IMR-90 (cell line): ENCODE data around the gene CFAP92. TPM values are rescaled to one million over a fixed set of nuclear protein-coding genes. Genes with fewer than 3 reads are reported as not detected.

ENCODE experiments used
- ATAC-seq: fragments of 200-7000 bp; cut with Tn5 transposase; 2 replicates; pipeline ENCODE4 v1.9.1; 2020; ENCODE audit warnings: low read depth, mild to moderate bottlenecking, moderate library complexity
- BruUV-seq: library from RNA; stranded (reverse); fragments of 400-500 nt; replicated peaks from 2 replicates; lab custom pipeline; 2021; lab: Mats Ljungman, UMichigan
- CTCF ChIA-PET: fragments of 300-600 bp; formaldehyde crosslinking; extraction: SDS; loops from one replicate; lab custom pipeline; 2021; ENCODE audit warnings: antibody characterized with exemption; lab: Yijun Ruan, JAX
- POLR2A ChIA-PET: fragments of 300-600 bp; sonication (Branson Sonifier 250); formaldehyde crosslinking; loops from one replicate; lab custom pipeline; 2022; ENCODE audit warnings: antibody characterized with exemption; ENCODE audit not compliant: unreplicated experiment; lab: Charles Lee
- DNase-seq: peaks from one replicate; pipeline ENCODE4 v3.0.0; 2013
- H2AFZ ChIP-seq: replicated peaks from 2 replicates; pipeline ENCODE3; 2013; ENCODE audit warnings: low read length, mild to moderate bottlenecking; ENCODE audit not compliant: poor library complexity
- H2AK5ac ChIP-seq: 2 replicates; pipeline ENCODE4 v1.6.1; 2013; ENCODE audit warnings: low read depth, low read length, inconsistent platforms
- H2AK9ac ChIP-seq: replicated peaks from 2 replicates; pipeline ENCODE3; 2013; ENCODE audit warnings: mild to moderate bottlenecking, low read depth, low read length, moderate library complexity; ENCODE audit not compliant: poor library complexity
- H2BK120ac ChIP-seq: 2 replicates; pipeline ENCODE4 v1.6.1; 2013; ENCODE audit warnings: low read depth, low read length, inconsistent platforms
- H2BK15ac ChIP-seq: 3 replicates; pipeline ENCODE4 v1.6.1; 2013; ENCODE audit warnings: low read depth, low read length, inconsistent platforms
- H2BK20ac ChIP-seq: 2 replicates; pipeline ENCODE4 v1.6.1; 2013; ENCODE audit warnings: low read depth, mild to moderate bottlenecking, inconsistent platforms, low read length, moderate library complexity
- H2BK5ac ChIP-seq: 2 replicates; pipeline ENCODE4 v1.6.1; 2013; ENCODE audit warnings: mild to moderate bottlenecking, low read depth, low read length, inconsistent platforms; ENCODE audit not compliant: poor library complexity, severe bottlenecking
- H3K14ac ChIP-seq: replicated peaks from 2 replicates; pipeline ENCODE4 v1.6.1; 2013; ENCODE audit warnings: low read depth, low read length, inconsistent platforms
- H3K18ac ChIP-seq: 2 replicates; pipeline ENCODE4 v1.6.1; 2013; ENCODE audit warnings: low read depth, low read length, control low read depth
- H3K23ac ChIP-seq: 2 replicates; pipeline ENCODE4 v1.6.1; 2013; ENCODE audit warnings: low read depth, low read length, inconsistent platforms
- H3K27ac ChIP-seq: 2 replicates; pipeline ENCODE4 v1.5.1; 2013; ENCODE audit warnings: mild to moderate bottlenecking, control low read depth, low read length; ENCODE audit not compliant: insufficient read depth
- H3K27me3 ChIP-seq: 2 replicates; pipeline ENCODE4 v1.6.1; 2013; ENCODE audit warnings: low read length; ENCODE audit not compliant: control insufficient read depth, insufficient read depth
- H3K36me3 ChIP-seq: 2 replicates; pipeline ENCODE4 v1.6.1; 2013; ENCODE audit warnings: low read length, mixed read lengths; ENCODE audit not compliant: control insufficient read depth, insufficient read depth
- H3K4ac ChIP-seq: 2 replicates; pipeline ENCODE4 v1.6.1; 2013; ENCODE audit warnings: low read depth, low read length, inconsistent platforms
- H3K4me1 ChIP-seq: 2 replicates; pipeline ENCODE4 v1.6.1; 2013; ENCODE audit warnings: low read length, mixed read lengths; ENCODE audit not compliant: control insufficient read depth, insufficient read depth
- H3K4me2 ChIP-seq: 2 replicates; pipeline ENCODE4 v1.6.1; 2013; ENCODE audit warnings: low read depth, mild to moderate bottlenecking, control low read depth, low read length, moderate library complexity
- H3K4me3 ChIP-seq: 2 replicates; pipeline ENCODE4 v1.5.1; 2013; ENCODE audit warnings: low read depth, mild to moderate bottlenecking, control low read depth, low read length, moderate library complexity; ENCODE audit not compliant: insufficient read depth
- H3K56ac ChIP-seq: 2 replicates; pipeline ENCODE4 v1.6.1; 2013; ENCODE audit warnings: low read length, inconsistent platforms; ENCODE audit not compliant: insufficient read depth; ENCODE audit errors: extremely low read depth
- H3K79me1 ChIP-seq, 2 experiments: 2 replicates each; pipeline ENCODE4 v1.6.1; 2013; ENCODE audit warnings: low read length in 2 of 2, inconsistent platforms in 1 of 2, low read depth in 1 of 2
- H3K9ac ChIP-seq: 2 replicates; pipeline ENCODE4 v1.6.1; 2013; ENCODE audit warnings: low read depth, low read length, control low read depth
- H3K9me1 ChIP-seq: 2 replicates; pipeline ENCODE4 v1.6.1; 2013; ENCODE audit warnings: low read length, inconsistent platforms; ENCODE audit not compliant: insufficient read depth
- H3K9me3 ChIP-seq: 2 replicates; pipeline ENCODE4 v1.6.1; 2013; ENCODE audit warnings: low read length; ENCODE audit not compliant: control insufficient read depth, insufficient read depth
- H4K20me1 ChIP-seq: 2 replicates; pipeline ENCODE4 v1.6.1; 2013; ENCODE audit warnings: low read length, inconsistent platforms; ENCODE audit not compliant: insufficient read depth
- H4K5ac ChIP-seq: 2 replicates; pipeline ENCODE4 v1.6.1; 2013; ENCODE audit warnings: mild to moderate bottlenecking, low read depth, low read length, control low read depth
- H4K8ac ChIP-seq, 2 experiments: 2 replicates each; pipeline ENCODE4 v1.6.1; 2013; ENCODE audit warnings: low read depth in 2 of 2, low read length in 2 of 2, control low read depth in 1 of 2, inconsistent platforms in 1 of 2
- H4K91ac ChIP-seq: 2 replicates; pipeline ENCODE4 v1.6.1; 2013; ENCODE audit warnings: low read depth, low read length, inconsistent platforms; ENCODE audit not compliant: insufficient read depth
- CEBPB ChIP-seq: IDR thresholded peaks from 2 replicates; pipeline ENCODE4 v1.6.1; 2012; ENCODE audit warnings: low read depth, low read length, improper control_type of control experiment
- WGBS, 2 experiments: methylation state at CpG; one replicate each; pipeline versions ENCODE4 v1.1.5 to v1.1.7; 2013; ENCODE audit warnings: missing lambda C conversion rate in 2 of 2; ENCODE audit not compliant: insufficient read length in 1 of 2; ENCODE audit errors: extremely low coverage in 2 of 2; 5-methylcytosine and 5-hydroxymethylcytosine counted together
- dilution Hi-C: fragments of 300-500 bp; cut with HindIII; formaldehyde crosslinking; loops from one replicate; pipeline ENCODE4 v1.14.3; 2018; ENCODE audit warnings: low sequenced_read_pairs; ENCODE audit not compliant: unreplicated experiment
- in situ Hi-C: fragments of 300-500 bp; cut with MboI; formaldehyde crosslinking; loops from 3 replicates; pipeline ENCODE4 v1.14.3; 2019; ENCODE audit warnings: low sequenced_read_pairs, inconsistent platforms, mixed read lengths
- intact Hi-C: fragments of 100-400 bp; cut with micrococcal nuclease; formaldehyde crosslinking; loops from 2 replicates; pipeline ENCODE4 v1.10.0; 2022
- polyA plus RNA-seq, 3 experiments: library from polyadenylated mRNA; depleted of rRNA; stranded (reverse); fragments of >200 nt; gene quantifications; 2 replicates each; pipeline ENCODE4 v1.2.3, GENCODE V29; 2012; ENCODE audit warnings: low replicate concordance in 1 of 3
- total RNA-seq: library from RNA; depleted of rRNA; stranded (reverse); fragments of >200 nt; gene quantifications from 2 replicates; pipeline ENCODE4 v1.2.3, GENCODE V29; 2012
- TF ChIP-seq, protein P1 (sequence below): fragments of 150-350 bp; IDR thresholded peaks from 2 replicates; pipeline ENCODE4 v1.6.1; 2017; ENCODE audit warnings: mild to moderate bottlenecking, antibody characterized with exemption, low read length, low read depth

CFAP92 gene
- total and polyA plus RNA-seq, 2 of the 4 experiments (the other 2 are of a cell fraction): not detected

DNA sequence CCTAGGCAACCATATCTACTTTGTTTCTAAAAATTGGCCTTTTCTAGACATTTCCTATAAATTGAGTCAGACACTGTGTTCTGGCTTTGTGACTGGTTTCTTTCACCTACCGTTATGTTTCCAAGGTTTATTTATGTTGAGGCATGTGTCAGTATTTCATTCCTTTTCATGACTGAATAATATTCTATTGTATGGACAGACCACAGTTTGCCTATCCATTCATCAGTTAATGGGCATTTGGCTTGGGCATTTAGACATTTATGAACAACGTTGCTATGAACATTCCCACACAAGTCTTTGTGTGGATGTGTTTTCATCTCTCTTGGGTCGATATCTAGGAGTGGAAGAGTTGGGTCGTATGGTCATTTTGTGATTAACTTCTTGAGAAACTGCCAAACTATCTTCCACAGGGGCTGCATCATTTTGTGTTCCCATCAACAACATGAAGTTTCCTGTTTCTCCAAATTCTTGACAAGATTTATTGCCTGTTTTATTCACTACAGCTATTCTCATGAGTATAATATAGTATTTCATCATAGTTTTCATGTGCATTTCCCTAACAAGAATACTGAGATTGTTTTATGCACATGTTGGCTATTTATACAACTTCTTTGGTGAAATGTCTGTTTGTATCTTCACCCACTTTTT is 3.7 kb upstream of the CFAP92 start:
- Histone ChIP-seq H4K91ac (no peak overlapping the region), H2BK20ac (no peak overlapping the region), H3K4me1 (peaks cover 10% of the 10 kb centered on the region; the same call in 1 of the 2 replicates), H4K5ac (no peak overlapping the region), H4K20me1 (no peaks in the 10 kb centered on the region), H2BK15ac (no peak overlapping the region), H2BK120ac (no peak overlapping the region), H3K14ac (no peak overlapping the region), H3K23ac (no peak overlapping the region), H3K36me3 (no peaks in the 10 kb centered on the region), H3K4me2 (no peak overlapping the region), H3K79me1 (no peaks in the 10 kb centered on the region), H3K27ac (no peak overlapping the region), H2AFZ (no peak overlapping the region), H3K9ac (no peak overlapping the region), H3K27me3 (peaks cover 86% of the 10 kb centered on the region), H3K9me3 (no peaks in the 10 kb centered on the region), H3K4ac (no peak overlapping the region), H3K4me3 (no peak overlapping the region), H2BK5ac (no peak overlapping the region), H4K8ac (no peak overlapping the region), H3K56ac (no peak overlapping the region), H2AK9ac (no peak overlapping the region), H2AK5ac (no peak overlapping the region), H3K18ac (no peak overlapping the region), H3K9me1 (no peaks in the 10 kb centered on the region; the same call in 1 of the 2 replicates)
- POLR2A ChIA-PET: no interaction called here
- DNase-seq (no peak), ATAC-seq (no peak)
- dilution Hi-C loops (no loop called here), in situ Hi-C loops (no loop called here), intact Hi-C loops (no loop called here)
- CTCF ChIA-PET: interaction anchor here (1.9 kb wide), 1 partner anchor 27 kb away, joined by 8 read pairs; no protein-coding TSS in a partner anchor
- BruUV-seq: no TSS peak
- TF ChIP-seq, protein P1, sequence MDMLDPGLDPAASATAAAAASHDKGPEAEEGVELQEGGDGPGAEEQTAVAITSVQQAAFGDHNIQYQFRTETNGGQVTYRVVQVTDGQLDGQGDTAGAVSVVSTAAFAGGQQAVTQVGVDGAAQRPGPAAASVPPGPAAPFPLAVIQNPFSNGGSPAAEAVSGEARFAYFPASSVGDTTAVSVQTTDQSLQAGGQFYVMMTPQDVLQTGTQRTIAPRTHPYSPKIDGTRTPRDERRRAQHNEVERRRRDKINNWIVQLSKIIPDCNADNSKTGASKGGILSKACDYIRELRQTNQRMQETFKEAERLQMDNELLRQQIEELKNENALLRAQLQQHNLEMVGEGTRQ: no peak
- 0 out of 2 replicates have a peak, but pooled peaks have one; percentile 6 for TF ChIP-seq CEBPB
- WGBS, 2 experiments: no CpG with 5 or more reads among the region's 4 CpGs
